ENCODE results near the gene ALPK3.

The ALPK3 gene

GRCh38 chr15:84799511-84800187, 17.5 kb upstream of the ALPK3 start:
- DNase-seq (ENCODE audit: low read depth), result no peak

GRCh38 chr15:84800365-84800806, 16.8 kb upstream of the ALPK3 start:
- no peak for DNase-seq (ENCODE audit: low read depth)

DNA sequence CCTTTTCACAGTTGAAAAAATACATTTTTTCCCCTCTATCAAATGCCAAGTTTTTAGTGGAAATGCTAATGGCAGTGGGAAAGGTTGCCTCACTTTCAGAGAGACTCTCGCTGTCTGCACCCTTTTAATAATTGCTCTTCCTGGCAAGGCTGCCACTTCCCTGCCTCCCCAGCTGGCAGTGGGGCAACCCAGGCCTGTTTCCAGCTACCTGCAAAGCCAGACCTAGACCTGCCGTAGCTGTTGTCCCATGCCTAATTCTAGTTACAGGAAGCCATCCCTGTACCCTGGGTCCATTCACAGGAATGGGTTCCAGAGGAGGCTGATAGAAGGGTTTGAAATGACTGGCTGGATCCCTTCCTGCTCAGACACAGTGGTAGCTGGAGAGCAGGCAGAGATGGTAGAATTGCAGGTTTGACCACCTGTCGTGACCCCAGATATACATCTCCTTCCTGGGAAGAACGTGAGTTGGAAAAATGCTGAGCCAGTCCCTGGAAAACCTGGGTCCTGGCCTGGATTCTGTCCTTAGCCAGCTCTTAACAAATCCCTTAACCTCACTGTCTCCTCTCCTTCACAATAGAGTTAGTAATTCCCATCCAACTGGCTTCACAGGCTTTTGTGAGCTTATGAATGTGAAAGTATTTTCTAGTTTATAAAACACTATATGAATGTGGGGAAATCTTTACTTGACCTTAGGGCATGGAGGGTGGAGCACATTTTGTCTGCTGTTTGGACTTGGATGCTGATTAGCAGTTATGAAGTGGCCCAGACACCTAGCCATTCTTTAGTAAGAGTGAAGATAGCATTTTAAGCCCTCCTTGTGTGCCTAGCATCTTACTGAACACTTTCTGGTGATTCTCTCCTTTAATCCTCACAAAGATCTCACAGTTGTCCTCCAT, 12.9 kb upstream of the ALPK3 start:
- DNase-seq (ENCODE audit: low read depth), result no peak

- no peak for DNase-seq (ENCODE audit: low read depth)
Observed at GRCh38 chr15:84805221-84805620, 11.9 kb upstream of the ALPK3 start.

- DNase-seq (ENCODE audit: low read depth), result no peak
Observed at GRCh38 chr15:84807228-84807627, 9.9 kb upstream of the ALPK3 start.

GRCh38 chr15:84810073-84810840, 6.9 kb upstream of the ALPK3 start:
- no peak for DNase-seq (ENCODE audit: low read depth)

GRCh38 chr15:84811151-84811550, 6.0 kb upstream of the ALPK3 start:
- no peak for DNase-seq (ENCODE audit: low read depth)

DNA sequence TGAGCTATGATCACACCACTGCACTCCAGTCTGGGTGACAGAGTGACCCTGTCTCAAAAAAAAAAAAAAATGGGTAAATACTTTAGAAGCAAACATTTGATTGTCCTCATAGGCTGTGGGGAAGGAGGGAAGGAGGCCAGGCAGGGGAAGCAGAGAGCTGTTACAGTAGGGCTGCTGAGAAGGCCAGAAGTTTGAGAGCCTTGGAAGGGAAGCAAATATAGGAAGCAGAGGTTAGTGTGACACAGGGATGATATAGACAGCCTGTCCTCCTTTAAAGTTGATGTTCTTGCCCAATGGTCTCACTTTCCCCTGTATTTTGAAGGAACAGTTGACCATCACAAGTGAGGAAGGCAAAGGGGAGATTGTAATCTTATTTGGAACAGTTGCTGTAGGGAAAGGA, 5.3 kb upstream of the ALPK3 start:
- DNase-seq (ENCODE audit: low read depth), result no peak

DNA sequence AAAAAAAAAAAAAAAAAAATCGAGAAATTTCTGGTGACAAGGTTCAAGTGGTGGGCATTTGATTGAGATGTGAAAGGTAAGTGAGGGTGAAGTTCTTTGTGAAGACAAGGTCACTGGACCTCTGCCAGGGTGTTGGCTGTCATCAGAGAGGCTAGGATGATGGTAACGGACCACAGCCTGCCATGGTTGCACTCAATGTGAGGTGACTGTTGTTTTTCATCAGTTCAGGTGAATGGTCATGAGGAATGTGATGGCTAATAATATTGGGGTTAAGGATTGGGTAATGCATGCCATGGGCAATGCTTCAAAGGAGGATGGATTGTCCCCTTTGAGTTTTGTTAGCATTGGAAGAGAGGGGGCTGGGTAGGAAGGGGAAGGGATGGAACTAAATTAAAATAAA, 4.3 kb upstream of the ALPK3 start:
- DNase-seq (ENCODE audit: low read depth), result no peak

- DNase-seq (ENCODE audit: low read depth), result no peak
Observed at GRCh38 chr15:84813435-84813834, 3.7 kb upstream of the ALPK3 start.

GRCh38 chr15:84813931-84814330, 3.2 kb upstream of the ALPK3 start:
- no peak for DNase-seq (ENCODE audit: low read depth)

DNA sequence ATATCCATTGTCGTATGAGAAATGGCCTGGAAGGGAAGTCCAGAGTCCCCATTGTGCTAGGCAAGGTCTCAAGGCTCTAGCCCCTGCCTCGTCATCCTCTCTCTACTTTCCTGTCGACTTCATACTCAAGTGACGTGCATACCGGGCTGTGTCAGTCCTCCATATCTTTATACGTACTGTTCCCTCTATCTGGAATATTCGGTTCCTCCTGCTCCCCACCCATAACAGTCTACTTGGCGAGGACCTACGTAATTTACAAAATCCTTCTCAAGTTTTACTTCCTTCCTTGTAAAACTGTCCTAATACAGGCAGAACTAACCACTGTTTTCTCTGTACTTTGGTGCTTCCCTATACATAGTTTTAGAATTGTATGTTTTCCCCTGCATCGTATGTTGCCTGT, 2.2 kb upstream of the ALPK3 start:
- no peak for DNase-seq (ENCODE audit: low read depth)

DNA sequence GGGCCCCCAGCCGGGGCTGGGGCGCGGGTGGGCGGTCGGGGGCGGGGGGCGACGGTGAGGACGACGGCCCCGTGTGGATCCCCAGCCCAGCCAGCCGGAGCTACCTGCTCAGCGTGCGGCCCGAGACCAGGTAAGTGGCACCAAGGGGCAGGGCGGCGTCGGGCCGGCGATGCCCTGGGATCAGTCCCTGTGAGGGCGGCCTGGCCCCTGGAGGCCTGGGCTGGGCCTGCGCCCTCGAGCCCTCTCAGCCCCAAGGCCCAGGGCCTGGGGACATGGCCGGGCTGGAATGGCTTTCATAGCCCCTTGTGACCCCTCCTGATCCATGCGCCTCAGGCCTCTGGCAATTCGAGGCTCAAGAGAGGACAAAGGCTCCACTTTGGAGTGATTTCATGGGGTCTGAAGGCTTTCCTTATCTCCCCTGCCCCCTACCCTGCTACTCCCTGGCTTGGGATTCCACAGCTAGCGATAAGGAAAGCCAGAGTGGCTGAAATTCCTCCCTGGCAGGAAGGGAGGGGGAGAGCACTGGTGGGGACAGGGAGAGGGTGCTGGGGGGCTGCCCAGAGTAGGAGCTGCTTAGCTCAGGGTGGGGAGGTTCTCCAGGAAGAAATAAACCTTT, 418 bp downstream of the ALPK3 start:
- DNase-seq (ENCODE audit: low read depth), result no peak

DNA sequence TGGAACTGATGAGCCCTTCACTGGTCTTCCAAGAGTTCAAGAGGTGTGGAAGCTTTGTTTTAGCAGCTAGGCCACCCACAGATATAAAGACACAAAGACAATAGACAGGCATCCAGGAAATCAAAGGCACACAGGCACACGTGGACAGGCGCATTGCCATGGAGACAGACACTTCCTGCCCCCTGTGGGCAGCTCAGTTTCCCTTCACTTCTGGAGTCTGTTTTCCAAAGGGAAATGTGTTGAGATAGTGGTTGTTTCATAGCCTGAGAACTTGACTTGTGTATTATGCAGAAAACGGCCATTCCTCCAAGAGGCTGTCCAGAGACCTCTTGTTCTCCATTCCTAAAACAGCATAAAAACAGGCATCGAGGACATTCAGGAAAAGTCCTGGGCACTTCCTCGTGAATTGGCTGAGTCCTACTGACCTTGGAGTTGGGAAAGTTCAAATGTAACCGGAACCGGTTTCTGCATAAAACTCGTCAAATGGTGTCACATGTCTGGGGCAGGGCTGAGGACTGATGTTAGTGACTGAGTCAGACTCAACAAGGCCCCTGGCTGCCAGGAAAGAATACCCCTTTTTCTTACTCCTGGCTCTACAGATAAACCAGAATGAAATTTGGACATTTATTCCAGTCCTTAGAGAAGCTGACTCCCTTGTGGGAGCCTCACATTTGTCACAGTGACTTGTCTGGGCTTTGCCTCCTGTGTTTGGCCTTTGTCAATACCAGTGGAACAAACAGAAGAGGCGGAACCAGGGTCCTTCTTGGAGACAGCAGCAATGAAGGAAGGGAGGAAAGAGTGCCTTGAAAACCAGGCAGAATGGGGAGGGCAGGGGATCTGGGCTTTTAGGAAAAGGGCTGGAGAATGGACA, 1.3 kb downstream of the ALPK3 start:
- DNase-seq (ENCODE audit: low read depth), result no peak

- no peak for DNase-seq (ENCODE audit: low read depth)
Observed at GRCh38 chr15:84819291-84819768, 2.2 kb downstream of the ALPK3 start.

- DNase-seq (ENCODE audit: low read depth), result no peak
Observed at GRCh38 chr15:84819791-84820190, 2.6 kb downstream of the ALPK3 start.

DNA sequence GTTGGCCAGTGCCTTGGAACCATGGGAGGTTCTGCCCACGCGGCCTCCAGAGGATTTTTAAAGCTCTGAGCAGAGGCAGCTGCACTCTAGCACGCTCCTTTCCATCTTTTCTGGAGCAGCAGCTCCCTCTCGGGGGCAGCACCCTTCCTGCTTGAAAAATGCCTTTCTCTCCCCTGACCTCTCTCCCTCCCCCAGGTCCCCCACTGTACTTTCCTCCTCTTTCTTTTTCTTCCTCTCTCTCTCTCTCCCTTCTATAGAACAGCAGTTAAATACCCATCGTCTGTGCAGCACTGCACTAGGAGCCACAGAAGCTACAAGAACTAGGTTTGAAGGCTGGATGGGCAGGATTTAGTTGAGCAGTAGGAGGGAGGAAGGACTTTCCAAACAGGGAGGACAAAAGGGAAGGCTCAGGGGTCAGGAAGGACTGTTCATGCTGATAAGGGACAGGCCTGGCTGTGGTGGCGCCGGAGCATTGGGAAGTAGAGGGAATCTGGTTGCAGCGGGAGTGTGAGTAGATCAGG, 4.4 kb downstream of the ALPK3 start:
- DNase-seq (ENCODE audit: low read depth), result no peak

- DNase-seq (ENCODE audit: low read depth), result no peak
Observed at GRCh38 chr15:84822653-84823281, 5.6 kb downstream of the ALPK3 start.

DNA sequence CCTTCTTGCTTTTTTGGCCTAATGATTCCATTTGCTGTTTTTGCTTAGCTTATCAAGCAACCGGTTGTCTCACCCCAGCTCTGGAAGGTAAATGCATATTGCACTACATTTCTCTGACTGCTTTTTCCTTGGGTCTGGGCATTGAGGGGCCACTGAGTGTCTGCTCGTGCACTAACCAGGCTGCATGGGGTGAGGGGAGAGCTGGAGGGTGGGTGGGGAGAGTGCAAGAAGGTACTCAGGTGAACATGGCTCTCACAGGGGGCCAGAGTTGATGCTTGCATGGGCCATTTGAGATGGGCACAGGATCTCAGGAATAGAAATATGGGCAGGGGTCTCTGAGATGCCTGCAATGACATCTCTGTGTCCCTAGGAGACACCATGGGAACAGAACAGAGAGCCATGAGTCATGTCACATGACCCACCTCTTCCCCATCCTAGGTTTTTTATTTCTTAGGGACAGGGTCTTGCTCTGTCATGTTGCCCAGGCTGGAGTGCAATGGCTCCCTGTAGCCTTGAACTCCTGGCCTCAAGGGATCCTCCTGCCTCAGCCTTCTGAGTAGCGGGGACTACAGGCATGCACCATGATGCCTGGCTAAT, 6.2 kb downstream of the ALPK3 start:
- no peak for DNase-seq (ENCODE audit: low read depth)
